ENCODE measurements around the gene KDM5B. TPM values are rescaled to one million over a fixed set of nuclear protein-coding genes. Genes with fewer than 3 reads are reported as not detected.
"Not testable (repeated sequence)": the region's sequence is repeated elsewhere in the genome, so short reads cannot be mapped to it uniquely, and the experiment has no call there.

The KDM5B gene
- total RNA-seq, 1 donor = 124 TPM

DNA sequence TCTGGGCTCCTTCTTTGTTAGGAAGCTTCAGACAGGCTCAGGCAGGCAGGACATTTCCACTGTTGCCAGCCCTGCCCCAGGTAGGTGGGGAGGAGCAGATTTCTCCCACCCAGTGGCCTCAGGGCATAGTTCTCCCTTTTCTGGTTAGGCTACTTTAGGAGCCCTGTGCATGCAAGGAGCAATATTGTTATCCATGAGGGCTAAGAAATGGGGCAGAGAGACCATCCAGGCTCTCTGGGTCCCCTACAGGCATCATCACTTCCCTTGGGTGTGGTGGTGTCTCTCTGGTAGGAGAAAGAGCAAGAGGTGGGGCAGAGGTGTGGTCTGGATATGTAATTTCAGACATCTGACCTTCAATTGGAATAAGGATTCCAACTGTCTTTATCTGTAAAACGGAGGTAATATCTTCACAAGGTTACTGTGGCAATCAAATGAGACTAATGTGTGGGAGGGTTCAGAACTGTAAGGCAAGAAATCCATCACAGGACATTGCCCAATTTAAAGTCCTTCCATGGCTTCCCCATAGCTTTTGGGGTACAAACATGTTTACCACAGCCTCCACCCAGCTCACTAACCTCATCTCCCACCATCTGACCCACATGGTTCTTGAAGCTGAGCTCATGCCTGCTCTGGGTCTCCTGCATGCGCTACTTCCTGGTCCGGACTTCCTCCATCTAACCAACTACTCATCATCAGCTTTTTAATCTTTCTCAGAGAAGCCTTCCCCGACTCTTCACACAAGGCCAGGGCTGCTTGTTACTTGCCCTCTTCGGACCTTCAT lies 28.6 kb upstream of the KDM5B start:
- Histone ChIP-seq H3K27ac (ENCODE audit: low read depth, low read length) (no peak overlapping the region), H3K27me3 (ENCODE audit: insufficient read depth, low read length) (peaks cover 31% of the 10 kb centered on the region), H4K20me1 (ENCODE audit: insufficient read depth, low read length) (no peaks in the 10 kb centered on the region), H3K4me2 (ENCODE audit: insufficient read depth, low read length) (no peak overlapping the region), H3K36me3 (ENCODE audit: insufficient read depth, low read length) (no peaks in the 10 kb centered on the region), H3K79me2 (ENCODE audit: insufficient read depth, low read length) (no peaks in the 10 kb centered on the region), H3K4me1 (ENCODE audit: insufficient read depth, low read length) (no peaks in the 10 kb centered on the region), H3K4me3 (ENCODE audit: insufficient read depth, low read length) (no peak overlapping the region), H2AFZ (ENCODE audit: low read length) (no peak overlapping the region), H3K9me3 (ENCODE audit: low read depth, low read length) (no peaks in the 10 kb centered on the region)
- TF ChIP-seq, protein P1, sequence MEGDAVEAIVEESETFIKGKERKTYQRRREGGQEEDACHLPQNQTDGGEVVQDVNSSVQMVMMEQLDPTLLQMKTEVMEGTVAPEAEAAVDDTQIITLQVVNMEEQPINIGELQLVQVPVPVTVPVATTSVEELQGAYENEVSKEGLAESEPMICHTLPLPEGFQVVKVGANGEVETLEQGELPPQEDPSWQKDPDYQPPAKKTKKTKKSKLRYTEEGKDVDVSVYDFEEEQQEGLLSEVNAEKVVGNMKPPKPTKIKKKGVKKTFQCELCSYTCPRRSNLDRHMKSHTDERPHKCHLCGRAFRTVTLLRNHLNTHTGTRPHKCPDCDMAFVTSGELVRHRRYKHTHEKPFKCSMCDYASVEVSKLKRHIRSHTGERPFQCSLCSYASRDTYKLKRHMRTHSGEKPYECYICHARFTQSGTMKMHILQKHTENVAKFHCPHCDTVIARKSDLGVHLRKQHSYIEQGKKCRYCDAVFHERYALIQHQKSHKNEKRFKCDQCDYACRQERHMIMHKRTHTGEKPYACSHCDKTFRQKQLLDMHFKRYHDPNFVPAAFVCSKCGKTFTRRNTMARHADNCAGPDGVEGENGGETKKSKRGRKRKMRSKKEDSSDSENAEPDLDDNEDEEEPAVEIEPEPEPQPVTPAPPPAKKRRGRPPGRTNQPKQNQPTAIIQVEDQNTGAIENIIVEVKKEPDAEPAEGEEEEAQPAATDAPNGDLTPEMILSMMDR (IDR thresholded peaks at IDR 0.05; ENCODE audit: extremely low read depth, low read depth, low read length) = no peak
- DNase-seq (ENCODE audit: insufficient read length, low spot score, missing footprints) = no peak

DNA sequence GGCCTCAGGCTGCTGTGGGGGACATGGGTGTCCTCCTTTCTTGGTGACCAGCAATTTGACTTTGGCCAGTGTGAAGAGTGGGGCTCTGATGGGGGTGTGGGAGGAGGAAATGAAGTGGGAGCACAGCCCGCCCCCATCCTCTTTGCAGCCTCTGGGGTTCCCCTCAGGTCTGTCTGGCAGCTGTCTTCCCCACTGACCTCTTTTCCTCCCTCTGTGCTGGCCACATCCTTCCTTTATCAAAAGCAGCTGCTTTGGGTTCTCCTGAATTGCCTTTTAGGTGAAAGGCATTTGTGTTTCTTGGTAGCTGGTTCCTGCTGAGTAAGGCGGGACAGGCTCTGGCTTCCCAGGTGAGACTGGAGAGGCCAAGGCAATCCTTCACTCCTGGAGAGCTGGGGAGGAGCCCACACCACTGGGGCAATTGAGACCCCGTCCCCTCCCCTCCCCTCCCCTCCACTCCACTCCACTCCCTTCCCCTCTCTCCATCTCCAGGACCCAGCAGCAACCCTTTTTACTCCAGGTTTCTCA lies 27.4 kb upstream of the KDM5B start:
- no peak for DNase-seq (ENCODE audit: insufficient read length, low spot score, missing footprints)
- Histone ChIP-seq H3K36me3 (ENCODE audit: insufficient read depth, low read length) (no peaks in the 10 kb centered on the region), H4K20me1 (ENCODE audit: insufficient read depth, low read length) (no peaks in the 10 kb centered on the region), H3K9me3 (ENCODE audit: low read depth, low read length) (no peaks in the 10 kb centered on the region), H3K4me2 (ENCODE audit: insufficient read depth, low read length) (no peak overlapping the region), H3K4me3 (ENCODE audit: insufficient read depth, low read length) (no peak overlapping the region), H3K27ac (ENCODE audit: low read depth, low read length) (no peak overlapping the region), H3K79me2 (ENCODE audit: insufficient read depth, low read length) (no peaks in the 10 kb centered on the region), H3K27me3 (ENCODE audit: insufficient read depth, low read length) (peaks cover 27% of the 10 kb centered on the region), H3K4me1 (ENCODE audit: insufficient read depth, low read length) (no peaks in the 10 kb centered on the region), H2AFZ (ENCODE audit: low read length) (no peak overlapping the region)
- TF ChIP-seq, protein P1 (IDR thresholded peaks at IDR 0.05; ENCODE audit: extremely low read depth, low read depth, low read length) = no peak

DNA sequence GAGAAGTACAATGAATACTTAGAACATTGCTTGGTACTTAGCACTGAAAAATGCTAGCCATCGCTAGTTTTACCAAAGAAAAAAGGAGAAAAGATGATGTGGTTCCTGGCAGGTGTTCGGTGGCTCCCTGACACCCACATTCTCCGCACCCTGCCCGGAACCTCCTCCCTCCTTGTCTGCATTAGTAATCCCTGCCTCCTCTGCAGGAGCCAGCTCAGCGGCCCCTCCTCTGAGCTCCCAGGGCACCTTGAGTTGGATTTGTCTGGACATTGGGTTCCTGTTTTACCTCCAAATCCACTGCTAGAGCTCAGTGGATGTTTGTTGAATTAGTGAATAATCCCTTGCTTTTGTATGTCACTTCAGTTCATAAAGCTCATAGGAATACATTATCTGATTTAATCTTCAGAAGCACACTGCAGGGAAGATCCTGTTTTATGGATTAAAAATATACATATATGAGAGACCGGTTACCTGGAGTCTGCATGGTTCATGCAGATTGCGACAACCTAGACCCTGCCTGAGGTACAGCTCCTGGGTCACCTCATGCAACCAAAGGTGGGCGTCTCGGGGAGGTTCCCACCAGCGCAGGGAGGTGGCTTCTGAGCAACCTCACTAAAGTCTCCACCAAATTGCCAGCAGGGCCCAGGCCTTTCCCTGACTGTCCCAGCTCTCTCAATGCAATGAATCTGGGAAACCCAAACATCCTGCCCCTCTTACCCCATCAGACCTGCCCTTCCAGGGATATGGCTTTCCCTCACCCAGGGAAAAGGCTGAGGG lies 26.7 kb upstream of the KDM5B start:
- TF ChIP-seq, protein P1 (IDR thresholded peaks at IDR 0.05; ENCODE audit: extremely low read depth, low read depth, low read length) = no peak
- Histone ChIP-seq H3K79me2 (ENCODE audit: insufficient read depth, low read length) (no peaks in the 10 kb centered on the region), H3K27me3 (ENCODE audit: insufficient read depth, low read length) (peaks cover 27% of the 10 kb centered on the region), H3K4me2 (ENCODE audit: insufficient read depth, low read length) (no peak overlapping the region), H2AFZ (ENCODE audit: low read length) (no peak overlapping the region), H3K4me3 (ENCODE audit: insufficient read depth, low read length) (no peak overlapping the region), H4K20me1 (ENCODE audit: insufficient read depth, low read length) (no peaks in the 10 kb centered on the region), H3K9me3 (ENCODE audit: low read depth, low read length) (no peaks in the 10 kb centered on the region), H3K27ac (ENCODE audit: low read depth, low read length) (no peak overlapping the region), H3K36me3 (ENCODE audit: insufficient read depth, low read length) (no peaks in the 10 kb centered on the region), H3K4me1 (ENCODE audit: insufficient read depth, low read length) (no peaks in the 10 kb centered on the region)
- no peak for DNase-seq (ENCODE audit: insufficient read length, low spot score, missing footprints)

DNA sequence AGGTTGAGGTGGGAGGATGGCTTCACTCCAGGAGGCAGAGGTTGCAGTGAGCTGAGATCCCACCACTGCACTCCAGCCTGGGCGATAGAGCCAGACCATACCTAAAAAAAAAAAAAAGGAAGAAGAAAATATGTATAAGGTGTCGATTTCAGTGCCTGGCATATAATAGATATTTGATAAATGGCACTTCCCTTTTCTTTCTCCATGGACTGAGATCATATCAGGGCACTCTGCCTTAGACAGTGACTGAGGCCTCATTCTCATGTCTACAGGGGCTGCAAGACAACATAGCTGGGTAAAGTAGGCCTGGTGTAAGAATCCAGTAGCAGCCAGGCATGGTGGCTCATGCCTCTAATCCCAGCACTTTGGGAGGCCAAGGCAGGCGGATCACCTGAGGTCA lies 23.7 kb upstream of the KDM5B start:
- H3K9me3 ChIP-seq (ENCODE audit: low read depth, low read length) = no peaks in the 10 kb centered on the region
- no peaks in the 10 kb centered on the region for H3K79me2 ChIP-seq (ENCODE audit: insufficient read depth, low read length)
- DNase-seq (ENCODE audit: insufficient read length, low spot score, missing footprints) = no peak
- no peaks in the 10 kb centered on the region for H4K20me1 ChIP-seq (ENCODE audit: insufficient read depth, low read length)
- H3K4me2 ChIP-seq (ENCODE audit: insufficient read depth, low read length) = no peak overlapping the region
- no peaks in the 10 kb centered on the region for H3K4me1 ChIP-seq (ENCODE audit: insufficient read depth, low read length)
- H3K36me3 ChIP-seq (ENCODE audit: insufficient read depth, low read length) = no peaks in the 10 kb centered on the region
- no peak overlapping the region for H2AFZ ChIP-seq (ENCODE audit: low read length)
- H3K27ac ChIP-seq (ENCODE audit: low read depth, low read length) = no peak overlapping the region
- H3K4me3 ChIP-seq (ENCODE audit: insufficient read depth, low read length) = no peak overlapping the region
- H3K27me3 ChIP-seq (ENCODE audit: insufficient read depth, low read length) = peaks cover 30% of the 10 kb centered on the region
- TF ChIP-seq, protein P1 (IDR thresholded peaks at IDR 0.05; ENCODE audit: extremely low read depth, low read depth, low read length) = no peak

DNA sequence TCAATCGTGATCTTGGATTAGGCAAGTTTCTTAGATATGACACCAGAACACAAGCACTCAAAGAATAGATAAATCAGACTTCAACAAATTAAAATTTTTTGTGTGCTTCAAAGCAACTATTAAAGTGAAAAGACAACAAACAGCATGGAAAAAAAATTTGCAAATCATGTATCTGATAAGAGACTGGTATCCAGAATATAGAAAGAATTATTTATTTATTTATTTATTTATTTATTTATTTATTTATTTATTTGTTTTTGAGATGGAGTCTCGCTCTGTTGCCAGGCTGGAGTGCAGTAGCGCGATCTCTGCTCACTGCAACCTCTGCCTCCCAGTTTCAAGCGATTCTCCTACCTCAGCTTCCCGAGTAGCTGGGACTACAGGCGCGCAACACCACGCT lies 21.0 kb upstream of the KDM5B start:
- H4K20me1 ChIP-seq (ENCODE audit: insufficient read depth, low read length); DNase-seq (ENCODE audit: insufficient read length, low spot score, missing footprints); H3K9me3 ChIP-seq (ENCODE audit: low read depth, low read length); H3K36me3 ChIP-seq (ENCODE audit: insufficient read depth, low read length); H3K4me2 ChIP-seq (ENCODE audit: insufficient read depth, low read length); H3K4me3 ChIP-seq (ENCODE audit: insufficient read depth, low read length); H2AFZ ChIP-seq (ENCODE audit: low read length); H3K27ac ChIP-seq (ENCODE audit: low read depth, low read length); H3K79me2 ChIP-seq (ENCODE audit: insufficient read depth, low read length); H3K4me1 ChIP-seq (ENCODE audit: insufficient read depth, low read length): not testable (repeated sequence)
- H3K27me3 ChIP-seq (ENCODE audit: insufficient read depth, low read length) = peaks cover 24% of the 10 kb centered on the region
